HG02571 (cell line): Measurements from ENCODE around the gene ANKRD44.

Experiments
- ATAC-seq: cut with Tn5 transposase; IDR thresholded peaks from one replicate; pipeline ENCODE4 v1.9.1; 2021; ENCODE audit warnings: mild to moderate bottlenecking, moderate library complexity; ENCODE audit not compliant: unreplicated experiment

Gene ANKRD44

DNA sequence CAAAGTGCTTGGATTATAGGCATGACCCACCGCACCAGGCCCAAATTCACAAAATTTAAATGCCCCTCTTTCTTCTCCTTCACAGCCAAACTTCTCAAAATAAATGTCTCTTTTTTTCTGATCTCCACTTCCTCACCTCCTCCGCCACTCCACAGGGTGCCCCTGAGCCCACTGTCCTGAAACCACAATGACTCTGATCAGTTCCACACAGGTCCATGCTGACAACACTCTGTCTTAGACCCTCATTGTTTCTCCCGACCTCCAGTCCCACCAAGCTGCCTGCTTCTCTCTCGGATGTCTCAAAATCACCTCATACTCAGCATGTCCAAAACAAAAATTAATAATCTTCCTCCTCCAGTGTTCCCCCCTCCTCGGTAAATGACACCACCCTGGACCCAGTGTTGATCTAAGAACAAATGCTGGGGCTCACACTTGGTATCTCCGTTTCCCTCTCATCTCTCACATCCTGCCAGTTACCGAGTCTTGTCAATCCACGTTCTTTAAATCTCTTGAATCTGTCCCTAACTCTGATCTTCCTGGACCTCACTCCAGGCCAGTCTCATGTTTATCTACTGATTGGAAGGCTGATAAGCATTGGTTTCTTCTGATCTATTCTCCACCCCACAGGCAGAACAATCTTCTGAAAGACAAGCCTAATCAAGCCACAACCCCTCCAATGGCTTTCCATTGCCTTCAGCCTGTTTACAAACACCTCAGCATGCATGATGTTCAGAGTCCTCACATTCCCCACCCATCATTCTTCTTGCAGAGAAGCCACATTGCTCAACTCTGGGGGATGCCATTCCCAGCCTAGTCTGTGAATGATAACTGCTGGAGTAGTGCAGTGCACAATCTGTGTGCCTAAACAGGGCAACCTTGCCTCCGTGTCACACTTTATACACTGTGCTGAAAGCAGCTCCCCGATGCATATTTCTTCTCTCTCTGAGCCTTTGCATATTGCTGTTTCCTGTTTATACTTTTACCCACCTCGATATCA, 12.4 kb upstream of the ANKRD44 start:
- peak; percentile 43 for ATAC-seq

GRCh38 chr2:197322143-197322542, 11.6 kb upstream of the ANKRD44 start:
- no peak for ATAC-seq

- no peak for ATAC-seq
Measured at GRCh38 chr2:197315371-197315770, 4.8 kb upstream of the ANKRD44 start.

DNA sequence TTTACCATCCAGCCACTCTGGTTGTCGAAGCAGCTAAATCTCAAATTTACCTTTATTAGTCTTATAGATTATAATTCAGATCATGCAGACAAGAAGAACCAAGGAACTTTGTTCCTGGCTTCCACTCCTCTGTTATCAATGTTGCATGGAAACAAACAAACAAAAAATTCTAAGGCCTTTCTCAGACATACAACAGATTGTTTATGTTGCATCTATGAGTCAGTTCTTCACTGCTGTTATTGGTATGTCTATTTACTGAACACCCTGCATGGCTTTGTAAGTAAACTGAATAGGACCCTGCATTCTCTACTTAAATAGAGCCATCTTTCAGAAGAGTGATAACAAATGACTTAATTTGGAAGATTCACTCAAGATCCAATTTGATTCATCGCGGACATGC, 1.6 kb upstream of the ANKRD44 start:
- no peak for ATAC-seq

DNA sequence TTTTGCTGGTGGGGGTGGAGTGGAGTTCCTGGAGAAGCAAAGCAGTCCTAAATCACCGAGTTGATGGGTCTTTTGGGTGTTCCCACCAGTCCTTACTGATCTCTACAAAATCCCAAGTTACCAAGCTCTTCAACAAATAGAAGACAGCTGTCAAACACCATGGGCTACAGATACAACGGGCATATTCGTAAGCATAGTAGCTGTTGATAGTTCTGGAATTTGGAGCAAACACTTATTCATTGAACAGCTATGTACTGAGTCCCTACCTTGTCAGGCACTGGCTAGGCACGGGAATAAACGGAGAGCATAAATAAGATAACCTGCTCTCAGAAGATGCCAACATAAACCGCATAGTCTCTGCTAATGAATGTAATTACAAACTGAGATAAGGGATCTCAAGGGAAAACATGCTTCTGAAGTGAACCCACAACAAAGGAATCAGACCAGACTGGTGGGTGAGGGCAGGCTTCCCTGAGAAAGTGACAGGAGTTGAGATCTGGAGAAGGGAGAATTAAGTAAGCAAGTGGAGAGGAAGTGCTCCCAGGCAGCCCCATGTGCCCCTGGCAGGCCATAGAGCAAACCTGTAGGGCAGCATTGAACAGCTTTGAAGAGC, 947 bp upstream of the ANKRD44 start:
- no peak for ATAC-seq

GRCh38 chr2:197310987-197311420, 424 bp upstream of the ANKRD44 start:
- ATAC-seq = no peak

GRCh38 chr2:197309691-197310231, 819 bp downstream of the ANKRD44 start:
- no peak for ATAC-seq

GRCh38 chr2:197308996-197309690, 1.4 kb downstream of the ANKRD44 start:
- no peak for ATAC-seq

DNA sequence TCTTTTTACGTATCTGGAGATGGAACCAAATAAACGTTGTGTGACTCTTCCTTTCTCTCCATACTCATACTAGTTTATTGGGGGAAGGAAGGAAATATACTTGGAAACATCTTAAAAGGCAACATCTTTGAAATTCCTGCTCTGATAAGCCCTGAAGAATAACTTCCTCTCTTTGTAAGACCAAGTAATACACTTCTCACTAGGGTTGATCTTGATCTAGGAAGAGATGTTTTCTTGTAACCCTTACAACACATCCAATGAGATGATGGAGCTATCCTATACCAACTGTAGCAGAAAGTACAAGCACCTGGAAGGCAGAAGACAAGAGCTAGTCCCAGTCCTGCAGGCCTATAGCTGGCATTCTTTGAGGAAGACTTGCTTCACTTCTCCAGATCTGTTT, 2.0 kb downstream of the ANKRD44 start:
- no peak for ATAC-seq

GRCh38 chr2:197307933-197308521, 2.6 kb downstream of the ANKRD44 start:
- ATAC-seq = no peak

GRCh38 chr2:197307236-197307932, 3.2 kb downstream of the ANKRD44 start:
- ATAC-seq = no peak

- ATAC-seq = no peak
Measured at GRCh38 chr2:197306696-197307040, 3.9 kb downstream of the ANKRD44 start.

- ATAC-seq = no peak
Measured at GRCh38 chr2:197306024-197306695, 4.4 kb downstream of the ANKRD44 start.

GRCh38 chr2:197304556-197305011, 6.0 kb downstream of the ANKRD44 start:
- ATAC-seq = no peak

- ATAC-seq = no peak
Measured at GRCh38 chr2:197300139-197300538, 10.4 kb downstream of the ANKRD44 start.

GRCh38 chr2:197298609-197299008, 12.0 kb downstream of the ANKRD44 start:
- ATAC-seq = no peak

DNA sequence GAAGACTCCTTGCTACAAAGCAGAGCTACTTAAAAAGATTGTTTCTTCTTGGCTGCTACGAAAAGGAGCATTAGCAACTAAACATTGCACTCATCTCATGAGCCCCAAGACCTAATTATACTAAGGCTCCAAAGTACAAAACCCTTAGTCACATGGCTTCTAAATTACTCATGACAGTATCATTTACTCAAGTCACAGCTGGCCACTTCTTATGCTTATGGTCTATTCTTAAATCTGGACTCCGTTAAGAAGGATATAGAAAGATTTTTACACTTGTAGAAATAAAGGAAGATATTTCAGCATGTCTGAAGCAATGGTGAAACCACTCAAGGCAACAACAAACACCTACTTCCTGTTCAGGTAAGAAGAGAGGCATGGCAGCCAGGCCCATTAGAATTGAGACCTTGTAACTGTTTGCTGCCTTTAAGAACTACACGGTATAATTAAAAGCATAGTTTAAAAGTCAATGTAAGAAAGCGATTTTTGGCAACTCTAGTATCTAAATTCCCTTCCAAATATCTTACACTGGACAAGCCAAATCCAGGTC, 12.7 kb downstream of the ANKRD44 start:
- no peak for ATAC-seq

- no peak for ATAC-seq
Measured at GRCh38 chr2:197297266-197297665, 13.3 kb downstream of the ANKRD44 start.

DNA sequence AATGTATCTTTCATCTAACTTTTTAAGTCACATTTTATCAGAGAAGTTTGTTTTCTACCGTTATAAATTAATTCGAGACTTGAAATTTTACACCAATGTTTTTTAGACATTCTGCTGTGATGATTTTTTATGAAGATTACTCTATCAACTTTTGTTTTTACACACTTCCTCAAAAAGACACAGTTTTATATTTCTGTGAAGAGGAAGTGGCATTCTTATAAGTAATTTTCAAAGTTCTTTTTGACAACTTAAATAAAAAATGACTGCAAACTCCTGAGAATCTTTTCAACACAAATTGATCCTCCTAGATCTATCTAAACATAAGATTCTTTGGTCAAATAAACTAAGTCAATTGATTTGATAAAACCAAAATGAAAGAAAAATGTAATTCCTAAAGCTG, 13.7 kb downstream of the ANKRD44 start:
- ATAC-seq = no peak
